HuH-7.5 (cell line): ENCODE data around the gene ATMIN.
A peak's percentile ranks its signal among the peaks of the same experiment; 100 is the strongest.

ENCODE experiments used
- DNase-seq: peaks from one replicate; pipeline ENCODE4 v3.0.0; 2011; ENCODE audit warnings: low spot score

The ATMIN gene

DNA sequence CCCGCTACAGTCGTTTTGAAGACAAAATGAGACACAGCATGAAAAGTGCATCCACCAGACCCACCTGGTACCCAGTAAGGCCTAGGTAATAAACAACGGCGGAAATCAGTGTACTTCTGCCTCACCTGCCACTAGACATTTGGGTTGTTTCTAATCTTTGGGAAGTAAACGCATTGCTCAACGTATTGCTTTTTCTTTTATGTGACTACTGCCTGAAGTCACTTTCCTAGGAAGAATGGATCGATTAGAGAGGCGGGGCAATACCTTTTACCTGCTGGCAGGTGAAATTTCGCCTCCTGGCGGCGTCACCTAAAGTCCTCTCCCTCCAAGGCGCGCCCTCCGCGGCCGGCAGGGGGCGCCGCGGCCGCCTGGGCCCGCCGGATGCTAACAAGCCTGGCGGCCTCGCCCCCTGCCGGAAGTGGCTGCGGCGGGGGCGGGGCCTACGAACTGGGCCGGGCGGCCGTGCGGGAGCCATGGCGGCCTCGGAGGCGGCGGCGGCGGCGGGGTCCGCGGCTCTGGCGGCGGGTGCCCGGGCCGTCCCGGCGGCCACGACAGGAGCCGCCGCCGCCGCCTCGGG lies at the start of gene ATMIN:
Gene ATMIN, plus strand, starts transcription at position 445 of the 577 bp plus-strand sequence. Its CDS starts 29 bp downstream, at position 474.
- peak; percentile 86 for DNase-seq

GRCh38 chr16:80986557-80986956 lies 49.1 kb upstream of the ATMIN start:
- no peak for DNase-seq

DNA sequence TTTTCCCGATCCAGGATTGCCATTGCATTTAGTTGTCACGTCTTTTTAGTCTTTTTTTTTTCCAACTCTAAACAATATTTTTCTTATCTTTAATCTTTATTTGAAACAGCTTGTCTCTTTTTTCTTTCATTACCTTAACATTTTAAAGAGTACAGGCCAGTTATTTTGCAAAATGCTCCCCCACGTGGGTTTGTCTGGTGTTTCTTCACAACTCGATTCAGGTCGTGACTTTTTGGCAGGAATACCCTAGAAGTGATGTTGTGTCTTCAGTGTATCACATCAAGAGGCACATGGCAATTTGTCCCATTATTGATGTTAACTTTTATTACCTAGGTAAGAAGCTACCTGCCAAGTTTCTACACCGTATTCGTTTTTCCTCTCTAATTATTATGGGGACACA lies 46.9 kb upstream of the ATMIN start:
- no peak for DNase-seq

DNA sequence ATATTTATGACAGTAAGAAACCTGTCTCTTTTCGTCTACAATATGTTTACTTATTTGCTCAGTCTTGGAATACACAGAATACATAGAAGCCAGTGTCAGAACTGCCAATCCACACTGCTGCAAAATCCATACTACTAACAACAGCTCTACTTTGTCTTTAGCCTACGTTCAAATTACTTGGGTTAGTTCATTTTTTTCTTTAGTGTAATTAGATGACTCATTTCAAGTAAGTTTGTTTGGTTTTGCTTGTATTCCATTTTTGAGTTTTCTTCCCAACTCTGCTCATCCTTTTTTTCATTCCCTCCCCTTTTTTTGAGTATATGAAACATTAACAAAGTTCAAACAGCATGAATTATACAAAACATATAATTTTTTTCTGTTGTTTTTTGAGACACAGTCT lies 45.8 kb upstream of the ATMIN start:
- DNase-seq, result no peak

DNA sequence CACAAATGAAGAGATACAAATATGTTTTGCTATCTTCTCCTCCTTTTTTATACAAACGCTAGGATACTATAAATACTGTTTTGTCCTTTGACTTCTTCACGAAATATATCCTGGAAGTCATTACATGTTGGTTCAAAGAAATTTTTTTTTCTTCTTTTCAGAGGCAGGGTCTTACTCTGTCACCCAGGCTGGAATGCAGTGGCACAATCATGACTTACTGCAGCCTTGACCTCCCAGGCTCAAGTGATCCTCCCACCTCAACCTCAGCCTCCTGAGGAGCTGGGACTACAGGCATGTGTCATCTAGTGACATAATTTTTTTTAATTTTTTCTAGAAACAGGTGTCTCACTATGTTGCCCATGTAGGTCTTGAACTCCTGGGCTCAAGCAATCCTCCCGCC lies 45.1 kb upstream of the ATMIN start:
- DNase-seq, result no peak

DNA sequence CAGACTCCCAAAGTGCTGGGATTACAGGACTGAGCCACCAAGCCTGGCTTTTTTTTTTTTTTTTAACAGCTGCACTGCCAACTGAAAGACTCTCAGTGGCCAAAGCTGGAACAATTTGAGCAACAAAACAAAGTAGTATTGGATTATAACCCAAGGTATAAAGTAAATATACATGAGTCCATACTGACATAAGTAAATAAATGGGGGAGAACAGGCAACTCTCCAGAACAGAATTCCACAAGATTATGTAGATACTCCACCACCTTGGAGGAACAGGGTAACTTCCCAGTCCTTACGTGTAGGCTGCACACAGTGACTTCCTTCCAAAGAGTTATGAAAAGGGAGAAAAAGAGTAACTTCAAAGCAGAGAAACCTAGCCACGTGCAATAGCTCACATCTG lies 44.7 kb upstream of the ATMIN start:
- no peak for DNase-seq

GRCh38 chr16:80991792-80992430 lies 43.7 kb upstream of the ATMIN start:
- DNase-seq, result no peak

GRCh38 chr16:80992676-80993293 lies 42.9 kb upstream of the ATMIN start:
- DNase-seq, result no peak

GRCh38 chr16:80993307-80993706 lies 42.3 kb upstream of the ATMIN start:
- no peak for DNase-seq

- DNase-seq, result no peak
Observed at GRCh38 chr16:80993834-80994233, 41.8 kb upstream of the ATMIN start.

DNA sequence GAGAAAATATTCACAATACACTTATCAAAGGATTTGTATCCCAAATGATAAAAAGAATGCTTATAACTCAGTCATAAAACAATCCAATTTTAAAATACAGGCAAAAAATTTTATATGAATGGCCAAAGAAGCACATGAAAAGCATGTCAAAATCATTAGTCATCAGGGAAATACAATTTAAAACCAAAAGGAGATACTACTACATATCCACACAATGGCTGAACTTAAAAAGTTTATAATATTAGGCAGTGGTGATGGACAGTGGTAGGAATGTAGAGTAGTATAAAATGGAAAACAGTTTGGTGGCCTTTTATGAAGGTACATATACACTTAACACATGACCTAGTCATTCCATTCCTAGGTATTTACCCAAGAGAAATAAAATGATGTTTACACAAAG lies 41.2 kb upstream of the ATMIN start:
- DNase-seq, result no peak

- no peak for DNase-seq
Observed at GRCh38 chr16:80996688-80997138, 38.9 kb upstream of the ATMIN start.

GRCh38 chr16:80997139-80997798 lies 38.4 kb upstream of the ATMIN start:
- no peak for DNase-seq

- no peak for DNase-seq
Observed at GRCh38 chr16:80997964-80998620, 37.5 kb upstream of the ATMIN start.

DNA sequence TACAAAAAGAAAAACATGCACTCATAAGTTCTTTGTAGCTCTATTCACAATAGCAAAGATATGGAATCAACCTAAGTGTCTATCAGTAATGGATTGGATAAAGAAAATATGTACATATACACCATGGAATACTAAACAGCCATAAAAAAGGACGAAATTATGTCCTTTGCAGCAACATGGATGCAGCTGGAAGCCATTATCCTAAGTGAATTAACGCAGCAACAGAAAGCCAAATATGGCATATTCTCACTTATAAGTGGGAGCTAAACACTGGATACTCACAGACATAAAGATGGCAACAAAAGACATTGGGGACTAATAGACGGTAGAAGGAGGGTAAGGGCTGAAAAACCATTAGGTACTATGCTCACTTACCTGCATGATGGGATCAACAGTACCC lies 34.8 kb upstream of the ATMIN start:
- no peak for DNase-seq

GRCh38 chr16:81001330-81001729 lies 34.3 kb upstream of the ATMIN start:
- DNase-seq, result no peak

DNA sequence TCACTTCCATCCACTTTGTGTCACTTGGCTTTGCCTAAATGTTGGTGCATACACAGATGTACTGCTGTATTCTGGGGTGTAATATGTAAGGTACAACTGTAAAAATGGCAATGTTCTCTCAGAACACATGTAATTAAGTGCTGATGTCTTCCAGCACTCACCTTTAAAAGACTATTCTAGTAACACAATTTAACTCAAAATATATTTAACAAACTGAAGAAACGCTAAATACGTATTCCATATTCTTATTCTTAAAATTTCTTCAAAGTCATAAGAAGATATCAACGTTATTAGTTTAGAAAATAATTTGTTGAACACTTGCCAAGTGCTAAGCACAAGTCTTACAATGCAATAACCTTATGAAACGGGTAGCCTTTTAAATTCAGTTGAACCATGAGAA lies 32.6 kb upstream of the ATMIN start:
- no peak for DNase-seq

DNA sequence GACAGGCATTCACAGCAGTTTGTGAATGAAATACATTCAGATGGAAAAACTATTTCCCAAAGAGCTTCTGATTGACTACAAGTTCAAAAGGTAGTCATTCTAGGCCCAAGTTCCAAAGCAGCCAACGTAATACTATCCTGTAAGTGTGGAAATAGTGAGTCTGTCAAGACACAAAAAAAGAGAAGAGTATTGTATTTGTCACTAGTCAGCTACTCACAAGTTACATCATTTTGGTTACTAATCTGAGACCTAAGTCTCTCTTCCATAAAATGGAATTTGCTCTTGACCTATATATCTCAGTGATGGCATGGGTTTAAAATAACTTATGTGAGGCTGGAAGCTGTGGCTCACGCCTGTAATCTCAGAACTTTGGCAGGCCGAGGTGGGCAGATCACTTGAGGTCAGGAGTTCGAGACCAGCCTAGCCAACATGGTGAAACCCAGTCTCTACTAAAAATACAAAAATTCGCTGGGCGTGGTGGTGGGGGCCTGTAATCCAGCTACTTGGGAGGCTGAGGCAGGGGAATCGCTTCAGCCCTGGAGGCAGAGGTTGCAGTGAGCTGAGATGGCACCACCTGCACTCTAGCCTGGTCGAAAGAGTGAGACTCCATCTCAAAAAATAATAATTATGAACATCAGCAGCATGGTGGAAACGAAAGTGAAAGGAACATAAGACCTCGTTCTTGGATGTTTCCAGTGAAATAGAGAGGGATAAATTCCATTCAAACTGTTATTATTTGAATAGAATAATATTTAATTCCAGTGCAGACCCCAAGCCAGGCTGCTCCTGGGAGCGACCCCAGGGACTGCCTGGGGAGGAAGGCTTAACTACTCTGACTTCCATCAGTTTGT lies 31.8 kb upstream of the ATMIN start:
- no peak for DNase-seq

GRCh38 chr16:81004646-81005353 lies 30.8 kb upstream of the ATMIN start:
- DNase-seq, result no peak

DNA sequence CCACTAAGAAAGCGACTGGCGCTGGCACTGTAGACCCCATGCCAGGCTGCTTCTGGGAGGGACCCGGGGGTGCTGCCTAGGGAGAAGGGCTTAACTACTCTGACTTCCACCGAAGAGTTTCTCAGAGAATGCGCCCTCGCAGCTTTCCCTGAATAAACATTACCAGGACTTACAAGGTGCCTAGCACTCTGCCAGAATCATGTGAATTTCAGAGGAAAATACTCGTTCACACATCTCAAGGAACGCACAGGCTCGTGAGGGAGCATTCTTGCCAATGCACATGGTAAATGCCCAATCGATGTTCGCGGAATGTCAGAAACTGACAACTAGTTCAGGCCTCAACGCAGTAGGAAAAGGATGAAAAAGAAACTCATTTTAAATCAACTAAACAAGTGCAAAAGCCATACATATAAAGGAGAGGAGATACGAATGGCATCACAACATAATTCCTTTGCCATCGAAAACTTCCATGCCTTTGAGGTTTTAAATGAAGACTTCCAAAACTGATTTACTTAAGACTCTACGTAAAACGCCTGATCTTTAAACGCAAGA lies 30.0 kb upstream of the ATMIN start:
- DNase-seq, result no peak
